ENCODE data around the gene BLM. TPM values are rescaled to one million over a fixed set of nuclear protein-coding genes. Genes with fewer than 3 reads are reported as not detected.

The BLM gene
- total and polyA plus RNA-seq, 2 of the 4 experiments (the other 2 are of a cell fraction): 2.5 to 6.5 TPM

DNA sequence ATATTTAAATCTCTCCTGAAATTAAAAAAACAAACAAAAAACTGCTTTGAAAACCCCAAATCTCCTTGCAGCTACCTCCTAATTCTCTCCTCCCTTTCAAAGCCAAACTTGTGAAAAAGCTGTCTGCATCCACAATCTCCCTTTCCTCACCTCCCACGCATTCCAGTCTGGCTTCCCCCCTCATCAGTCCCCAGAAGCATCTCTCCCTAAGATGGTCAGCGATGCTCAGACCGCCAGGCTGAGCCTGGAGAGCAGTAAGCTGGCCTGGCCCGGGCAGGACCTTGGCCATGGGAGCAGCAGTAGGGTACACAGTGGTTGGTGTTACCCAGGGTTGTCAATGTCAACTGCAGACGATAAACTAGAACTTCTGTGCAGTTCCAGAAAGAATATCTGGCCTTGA, 32.9 kb upstream of the BLM start:
- BruUV-seq (replicated peaks): no TSS peak
- H3K79me1 ChIP-seq (ENCODE audit: low read depth in 1 of 2, low read length in 2 of 2): no peaks in the 10 kb centered on the region
- dilution Hi-C loops (cut with HindIII; ENCODE audit: low sequenced_read_pairs, unreplicated experiment) (no loop called here), in situ Hi-C loops (cut with MboI; ENCODE audit: low sequenced_read_pairs) (no loop called here), intact Hi-C loops (cut with micrococcal nuclease) (no loop called here)
- no peaks in the 10 kb centered on the region for H3K9me3 ChIP-seq (ENCODE audit: control insufficient read depth, insufficient read depth, low read length)
- H3K14ac ChIP-seq (replicated peaks; ENCODE audit: low read depth, low read length): no peak overlapping the region
- H3K23ac ChIP-seq (ENCODE audit: low read depth, low read length): no peak overlapping the region
- H2BK20ac ChIP-seq (ENCODE audit: low read depth, low read length): no peak overlapping the region
- H2BK15ac ChIP-seq (ENCODE audit: low read depth, low read length): no peak overlapping the region
- no peak overlapping the region for H4K5ac ChIP-seq (ENCODE audit: low read depth, low read length)
- peak overlapping the region; percentile 44 for H2AK9ac ChIP-seq (replicated peaks; ENCODE audit: low read depth, low read length, poor library complexity)
- H3K4me2 ChIP-seq (ENCODE audit: low read depth, low read length): no peak overlapping the region
- ChIA-PET CTCF (no interaction called here), POLR2A (ENCODE audit: unreplicated experiment) (no interaction called here)
- H3K4me3 ChIP-seq (ENCODE audit: insufficient read depth, low read depth, low read length): no peak overlapping the region
- H3K27me3 ChIP-seq (ENCODE audit: control insufficient read depth, insufficient read depth, low read length): no peaks in the 10 kb centered on the region
- no peak overlapping the region for H2AFZ ChIP-seq (replicated peaks; ENCODE audit: low read length, poor library complexity)
- H3K9ac ChIP-seq (ENCODE audit: low read depth, low read length): no peak overlapping the region
- WGBS, 2 experiments (ENCODE audit: extremely low coverage in 2 of 2, insufficient read length in 1 of 2): no CpG with 5 or more reads among the region's 5 CpGs
- peak overlapping the region; percentile 64 for H2AK5ac ChIP-seq (ENCODE audit: low read depth, low read length)
- no peaks in the 10 kb centered on the region for H3K36me3 ChIP-seq (ENCODE audit: control insufficient read depth, insufficient read depth, low read length)
- TF ChIP-seq MAFK (IDR thresholded peaks at IDR 0.05; ENCODE audit: low read depth, low read length) (no peak), RFX5 (IDR thresholded peaks at IDR 0.05; ENCODE audit: low read depth, low read length) (no peak), MAZ (IDR thresholded peaks at IDR 0.05; ENCODE audit: borderline replicate concordance, low read depth, low read length) (no peak), RAD21 (IDR thresholded peaks at IDR 0.05; ENCODE audit: low read length) (no peak), NFE2L2 (IDR thresholded peaks at IDR 0.05; ENCODE audit: low read depth, low read length) (no peak), FOS (IDR thresholded peaks at IDR 0.05; ENCODE audit: low read depth, low read length) (no peak), SMC3 (IDR thresholded peaks at IDR 0.05; ENCODE audit: low read depth, low read length) (no peak), USF2 (IDR thresholded peaks at IDR 0.05; ENCODE audit: low read depth, low read length) (no peak), POLR2A (IDR thresholded peaks at IDR 0.05; ENCODE audit: low read depth, low read length) (no peak), RCOR1 (IDR thresholded peaks at IDR 0.05; ENCODE audit: insufficient replicate concordance, low read length) (no peak), MXI1 (IDR thresholded peaks at IDR 0.05; ENCODE audit: borderline replicate concordance, low read depth, low read length) (no peak), BHLHE40 (IDR thresholded peaks at IDR 0.05; ENCODE audit: low read depth, low read length) (no peak), CHD1 (IDR thresholded peaks at IDR 0.05; ENCODE audit: low read depth, low read length) (no peak), CEBPB (IDR thresholded peaks at IDR 0.05; ENCODE audit: low read depth, low read length) (no peak), ELK1 (IDR thresholded peaks at IDR 0.05; ENCODE audit: borderline replicate concordance, low read depth, low read length) (no peak)
- TF ChIP-seq, protein P1, sequence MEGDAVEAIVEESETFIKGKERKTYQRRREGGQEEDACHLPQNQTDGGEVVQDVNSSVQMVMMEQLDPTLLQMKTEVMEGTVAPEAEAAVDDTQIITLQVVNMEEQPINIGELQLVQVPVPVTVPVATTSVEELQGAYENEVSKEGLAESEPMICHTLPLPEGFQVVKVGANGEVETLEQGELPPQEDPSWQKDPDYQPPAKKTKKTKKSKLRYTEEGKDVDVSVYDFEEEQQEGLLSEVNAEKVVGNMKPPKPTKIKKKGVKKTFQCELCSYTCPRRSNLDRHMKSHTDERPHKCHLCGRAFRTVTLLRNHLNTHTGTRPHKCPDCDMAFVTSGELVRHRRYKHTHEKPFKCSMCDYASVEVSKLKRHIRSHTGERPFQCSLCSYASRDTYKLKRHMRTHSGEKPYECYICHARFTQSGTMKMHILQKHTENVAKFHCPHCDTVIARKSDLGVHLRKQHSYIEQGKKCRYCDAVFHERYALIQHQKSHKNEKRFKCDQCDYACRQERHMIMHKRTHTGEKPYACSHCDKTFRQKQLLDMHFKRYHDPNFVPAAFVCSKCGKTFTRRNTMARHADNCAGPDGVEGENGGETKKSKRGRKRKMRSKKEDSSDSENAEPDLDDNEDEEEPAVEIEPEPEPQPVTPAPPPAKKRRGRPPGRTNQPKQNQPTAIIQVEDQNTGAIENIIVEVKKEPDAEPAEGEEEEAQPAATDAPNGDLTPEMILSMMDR (conservative IDR thresholded peaks at IDR 0.05; ENCODE audit: low read depth, low read length): no peak
- H2BK120ac ChIP-seq (ENCODE audit: low read depth, low read length): no peak overlapping the region
- no peak overlapping the region for H2BK5ac ChIP-seq (ENCODE audit: low read depth, low read length, poor library complexity, severe bottlenecking)
- peaks cover 20% of the 10 kb centered on the region for H3K4me1 ChIP-seq (ENCODE audit: control insufficient read depth, insufficient read depth, low read length)
- no peak for ATAC-seq (ENCODE audit: low read depth)
- H3K27ac ChIP-seq (ENCODE audit: insufficient read depth, low read length): no peak overlapping the region
- H4K8ac ChIP-seq (ENCODE audit: low read depth in 2 of 2, low read length in 2 of 2): no peak overlapping the region
- H3K9me1 ChIP-seq (ENCODE audit: insufficient read depth, low read length): peaks cover 12% of the 10 kb centered on the region
- H3K18ac ChIP-seq (ENCODE audit: low read depth, low read length): no peak overlapping the region
- no peak for DNase-seq
- H3K4ac ChIP-seq (ENCODE audit: low read depth, low read length): no peak overlapping the region
- H3K56ac ChIP-seq (ENCODE audit: extremely low read depth, insufficient read depth, low read length): no peak overlapping the region
- peaks cover 5% of the 10 kb centered on the region for H4K20me1 ChIP-seq (ENCODE audit: insufficient read depth, low read length)
- no peak overlapping the region for H4K91ac ChIP-seq (ENCODE audit: insufficient read depth, low read depth, low read length)
